NCI-H1694 treated with DMSO at 0.1 percent for 48 hours (cell line): Measurements from ENCODE around the gene GCNT1.
"Not testable (repeated sequence)": the region's sequence is repeated elsewhere in the genome, so short reads cannot be mapped to it uniquely, and the experiment has no call there.

Experiments
- DNase-seq: peaks from one replicate; lab custom pipeline; 2025; lab: John Stamatoyannopoulos, UW

GCNT1 gene

DNA sequence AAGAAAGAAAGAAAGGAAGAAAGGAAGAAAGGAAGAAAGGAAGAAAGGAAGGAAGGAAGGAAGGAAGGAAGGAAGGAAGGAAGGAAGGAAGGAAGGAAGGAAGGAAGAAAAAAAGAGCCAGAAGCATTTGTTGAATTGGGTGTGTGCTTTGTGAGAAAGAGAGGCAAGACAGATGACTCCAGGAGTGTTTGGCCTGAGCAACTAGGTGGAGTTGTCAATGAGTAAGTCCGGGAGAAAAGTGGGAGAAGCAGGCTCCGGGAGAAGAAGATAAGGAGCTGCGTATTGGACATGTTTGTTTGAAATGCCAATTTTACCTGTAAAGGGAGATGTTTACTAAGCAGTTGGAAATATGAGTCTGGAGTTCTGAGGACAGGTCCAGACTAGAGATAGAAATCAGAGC lies 15.1 kb upstream of the GCNT1 start:
- DNase-seq, result no peak

- no peak for DNase-seq
Measured at GRCh38 chr9:76444322-76444929, 14.6 kb upstream of the GCNT1 start.

DNA sequence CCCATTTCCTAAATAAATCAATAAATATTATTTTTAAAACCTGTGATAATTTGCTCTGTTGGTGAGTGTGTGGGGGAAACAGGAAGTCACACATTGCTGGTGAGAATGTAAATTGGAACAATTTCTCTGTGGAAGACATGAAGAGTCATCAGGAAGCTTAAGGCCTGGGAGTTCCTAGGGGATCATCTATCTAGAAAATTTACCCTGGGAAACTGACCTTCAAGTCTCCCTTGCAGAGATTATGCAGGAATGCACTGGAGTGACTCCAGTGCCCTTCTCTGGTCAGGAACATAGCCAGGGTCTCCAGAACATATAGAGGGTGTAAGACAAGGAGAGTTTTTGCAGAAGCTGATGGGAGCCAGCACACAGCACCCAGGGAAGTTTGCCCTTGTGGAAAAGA lies 13.0 kb upstream of the GCNT1 start:
- DNase-seq, result no peak

- no peak for DNase-seq
Measured at GRCh38 chr9:76448501-76448900, 10.5 kb upstream of the GCNT1 start.

DNA sequence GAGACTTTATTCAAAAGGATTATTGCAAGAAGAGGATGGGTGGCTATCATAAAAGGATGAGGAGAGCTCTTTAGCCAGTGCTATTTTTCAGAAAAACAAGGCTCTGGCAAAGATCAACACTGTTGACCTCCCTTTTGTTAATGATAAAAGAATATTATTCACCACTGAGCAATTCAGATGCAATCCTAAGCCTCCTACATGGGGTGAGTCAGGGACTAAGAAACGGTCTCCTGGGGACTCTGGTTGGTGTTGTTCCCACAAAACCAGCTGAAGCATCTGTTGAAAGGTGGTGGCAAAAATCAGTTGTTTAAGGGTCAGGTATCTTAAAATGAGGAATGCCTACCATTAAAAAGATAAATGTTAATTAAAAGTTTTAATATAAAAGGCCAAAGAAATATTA lies 7.7 kb upstream of the GCNT1 start:
- no peak for DNase-seq

DNA sequence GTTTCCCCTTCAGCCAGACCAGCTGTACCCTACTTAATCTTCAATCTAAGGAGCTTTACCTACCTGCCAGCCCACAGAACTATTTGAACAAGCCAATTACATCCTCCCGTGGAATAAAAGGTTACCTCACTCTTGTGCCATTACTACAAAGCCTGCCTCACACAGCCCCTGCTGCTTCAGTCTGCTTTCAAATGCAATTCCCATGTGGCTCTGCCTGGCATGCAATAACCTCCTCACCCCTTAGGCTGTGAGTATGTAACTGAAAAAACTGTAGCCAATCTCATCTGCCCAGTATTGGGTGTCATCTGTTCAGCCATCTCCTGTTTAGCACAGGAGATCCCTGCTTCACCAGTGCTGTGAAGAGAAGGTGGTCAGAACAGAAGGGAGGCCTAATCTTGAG lies 6.1 kb upstream of the GCNT1 start:
- DNase-seq, result no peak

GRCh38 chr9:76453785-76454184 lies 5.2 kb upstream of the GCNT1 start:
- no peak for DNase-seq

- no peak for DNase-seq
Measured at GRCh38 chr9:76454311-76454710, 4.7 kb upstream of the GCNT1 start.

- DNase-seq, result no peak
Measured at GRCh38 chr9:76456202-76456926, 2.6 kb upstream of the GCNT1 start.

GRCh38 chr9:76459694-76460635 lies 983 bp downstream of the GCNT1 start:
- DNase-seq, result no peak

GRCh38 chr9:76462126-76462525 lies 3.1 kb downstream of the GCNT1 start:
- DNase-seq, result no peak

GRCh38 chr9:76463211-76463610 lies 4.2 kb downstream of the GCNT1 start:
- no peak for DNase-seq

DNA sequence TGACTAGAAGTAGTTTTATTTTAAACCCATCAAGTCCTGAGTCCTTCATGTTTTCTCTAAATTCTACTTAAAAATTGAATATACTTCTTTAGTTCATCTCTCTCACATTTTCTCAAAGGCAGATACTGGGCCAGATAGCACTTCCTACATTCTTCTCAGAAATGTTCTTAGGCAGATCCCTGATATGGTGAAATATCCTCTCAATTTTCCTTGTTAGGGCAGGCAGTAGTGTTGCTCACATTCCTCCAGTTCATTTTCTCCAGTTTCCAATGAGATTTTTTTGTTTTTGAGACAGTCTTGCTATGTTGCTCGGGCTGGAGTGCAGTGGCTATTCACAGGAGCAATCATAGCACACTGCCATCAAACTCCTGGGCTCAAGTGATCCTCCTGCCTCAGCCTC lies 5.7 kb downstream of the GCNT1 start:
- no peak for DNase-seq

DNA sequence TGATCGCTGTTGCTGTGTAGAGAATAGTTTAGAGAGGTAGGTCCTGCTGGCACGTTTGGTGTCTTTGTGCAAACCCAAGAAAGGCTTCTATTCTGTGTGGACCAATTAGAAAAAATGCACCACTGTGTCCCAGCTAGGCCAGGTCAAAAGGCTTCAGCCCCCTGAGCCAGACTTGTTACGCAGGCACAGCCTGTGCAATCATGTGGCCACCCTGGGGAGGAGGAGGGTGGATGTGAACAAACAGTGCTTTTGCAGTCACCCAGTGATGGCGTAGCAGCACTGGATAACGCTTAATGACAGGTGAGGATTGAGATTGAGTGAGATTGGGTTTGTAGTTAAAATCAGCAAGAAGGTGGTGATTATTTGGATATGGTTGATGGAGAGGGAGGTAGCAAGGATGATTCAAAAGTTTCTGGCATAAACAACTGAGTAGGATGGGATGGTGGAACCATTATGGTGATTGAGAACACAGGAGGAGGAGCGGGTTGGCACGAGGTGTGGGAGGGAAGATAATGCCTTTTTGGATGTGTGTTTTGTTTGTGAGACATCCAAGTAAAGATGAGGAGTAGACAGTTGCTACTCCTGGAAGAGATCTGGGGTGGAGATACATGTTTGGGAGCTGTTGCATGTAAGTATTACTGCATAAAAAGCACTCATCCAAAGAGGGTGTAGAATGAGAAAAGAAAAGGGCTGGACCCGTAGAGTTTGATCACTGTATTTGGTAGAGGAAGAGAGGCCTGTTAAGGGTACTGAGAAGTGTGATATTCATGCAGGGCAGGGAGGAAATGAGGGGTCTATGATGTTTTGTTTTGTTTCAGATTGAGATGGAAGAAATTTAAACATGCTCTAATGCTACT lies 6.7 kb downstream of the GCNT1 start:
- DNase-seq, result no peak

GRCh38 chr9:76466299-76466605 lies 7.3 kb downstream of the GCNT1 start:
- DNase-seq, result no peak

GRCh38 chr9:76474419-76474818 lies 15.4 kb downstream of the GCNT1 start:
- DNase-seq, result no peak

- no peak for DNase-seq
Measured at GRCh38 chr9:76475686-76476085, 16.7 kb downstream of the GCNT1 start.

DNA sequence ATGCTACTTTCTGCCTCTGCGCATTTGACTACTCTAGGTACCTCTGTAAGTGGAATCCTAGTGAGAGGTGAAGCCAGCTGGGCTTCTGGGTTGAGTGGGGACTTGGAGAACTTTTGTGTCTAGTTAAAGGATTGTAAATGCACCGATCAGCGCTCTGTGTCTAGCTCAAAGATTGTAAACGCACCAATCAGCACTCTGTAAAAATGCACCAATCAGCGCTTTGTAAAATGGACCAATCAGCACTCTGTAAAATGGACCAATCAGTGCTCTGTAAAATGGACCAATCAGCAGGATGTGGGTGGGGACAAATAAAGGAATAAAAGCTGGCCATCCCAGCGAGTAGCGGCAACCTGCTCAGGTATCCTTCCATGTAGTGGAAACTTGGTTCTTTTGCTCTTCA lies 18.8 kb downstream of the GCNT1 start:
- not testable (repeated sequence) for DNase-seq

DNA sequence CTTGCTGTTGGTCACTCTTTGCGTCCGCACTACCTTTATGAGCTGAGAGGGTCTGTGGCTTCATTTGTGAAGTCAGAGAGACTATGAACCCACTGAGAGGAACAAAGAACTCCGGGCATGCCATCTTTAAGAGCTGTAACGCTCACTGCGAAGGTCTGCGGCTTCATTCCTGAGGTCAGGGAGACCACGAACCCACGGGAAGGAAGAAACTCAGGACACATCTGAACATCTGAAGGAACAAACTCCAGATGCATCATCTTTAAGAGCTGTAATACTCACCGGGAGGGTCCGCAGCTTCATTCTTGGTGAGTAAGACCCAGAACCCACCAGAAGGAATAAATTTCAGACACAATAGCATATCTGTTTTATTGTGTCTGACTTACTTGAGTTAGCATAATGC lies 19.2 kb downstream of the GCNT1 start:
- no peak for DNase-seq

DNA sequence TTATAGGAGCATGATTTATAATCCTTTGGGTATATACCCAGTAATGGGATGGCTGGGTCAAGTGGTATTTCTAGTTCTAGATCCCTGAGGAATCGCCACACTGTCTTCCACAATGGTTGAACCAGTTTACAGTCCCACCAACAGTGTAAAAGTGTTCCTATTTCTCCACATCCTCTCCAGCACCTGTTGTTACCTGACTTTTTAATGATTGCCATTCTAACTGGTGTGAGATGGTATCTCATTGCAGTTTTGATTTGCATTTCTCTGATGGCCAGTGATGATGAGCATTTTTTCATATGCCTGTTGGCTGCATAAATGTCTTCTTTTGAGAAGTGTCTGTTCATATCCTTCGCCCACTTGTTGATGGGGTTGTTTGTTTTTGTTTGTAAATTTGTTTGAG lies 20.4 kb downstream of the GCNT1 start:
- not testable (repeated sequence) for DNase-seq

- DNase-seq, result no peak
Measured at GRCh38 chr9:76486151-76486550, 27.2 kb downstream of the GCNT1 start.
